Measurements from ENCODE around the gene CCL15.
"Not testable (repeated sequence)": the region's sequence is repeated elsewhere in the genome, so short reads cannot be mapped to it uniquely, and the experiment has no call there.

The CCL15 gene, protein sequence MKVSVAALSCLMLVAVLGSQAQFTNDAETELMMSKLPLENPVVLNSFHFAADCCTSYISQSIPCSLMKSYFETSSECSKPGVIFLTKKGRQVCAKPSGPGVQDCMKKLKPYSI

DNA sequence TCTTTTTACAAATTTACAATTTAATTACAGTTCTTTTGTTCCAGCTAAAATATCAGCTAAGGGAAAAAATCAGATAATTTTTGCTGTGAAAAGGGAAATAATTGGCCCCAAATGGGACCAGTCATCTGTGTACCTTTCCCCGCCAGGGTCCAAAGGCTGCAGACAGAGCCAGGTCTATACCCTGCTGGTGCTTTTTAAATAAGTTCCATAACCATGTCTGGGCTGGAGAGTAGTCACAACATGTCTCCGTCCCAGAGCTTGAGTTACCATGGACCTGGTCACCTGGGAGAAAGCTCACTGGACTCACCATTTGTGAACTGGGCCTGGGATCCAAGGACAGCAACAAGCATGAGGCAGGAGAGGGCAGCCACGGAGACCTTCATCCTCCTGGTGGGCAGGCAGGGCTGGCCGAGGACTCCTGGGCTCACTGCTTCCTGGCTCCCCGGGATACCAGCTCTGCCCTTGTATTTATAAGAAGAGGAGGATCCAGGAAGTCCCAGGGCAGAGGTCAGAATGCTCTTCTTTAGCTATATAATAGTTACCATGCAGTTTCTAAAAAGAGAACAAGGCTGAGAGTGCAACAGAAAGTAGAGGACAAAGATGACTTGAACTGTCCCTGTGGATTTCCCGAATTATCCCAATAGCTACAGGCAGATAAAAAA, at the start of gene CCL15:
CCL15 (minus strand) TSS at position 444 of the 662 bp plus-strand sequence; CDS start at position 383, 61 bp downstream.
- no peak for DNase-seq (ENCODE audit: low read depth)

DNA sequence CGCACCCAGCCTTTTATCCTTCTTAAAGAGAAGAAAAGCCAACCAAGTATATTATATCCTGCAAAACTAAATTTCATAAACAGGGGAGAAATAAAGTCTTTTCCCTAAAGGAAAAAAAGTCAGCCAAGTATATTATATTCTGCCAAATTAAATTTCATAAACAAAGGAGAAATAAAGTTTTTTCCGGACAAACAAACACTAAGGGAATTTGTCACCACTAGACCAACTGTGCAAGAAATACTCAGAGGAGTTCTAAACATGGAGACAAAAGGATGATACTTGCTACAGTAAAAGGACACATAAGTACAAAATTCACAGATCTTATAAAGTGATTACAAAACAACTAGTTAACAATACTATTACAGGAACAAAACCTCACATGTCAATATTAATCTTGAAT, 48.3 kb upstream of the CCL15 start:
- DNase-seq (ENCODE audit: low read depth): no peak

DNA sequence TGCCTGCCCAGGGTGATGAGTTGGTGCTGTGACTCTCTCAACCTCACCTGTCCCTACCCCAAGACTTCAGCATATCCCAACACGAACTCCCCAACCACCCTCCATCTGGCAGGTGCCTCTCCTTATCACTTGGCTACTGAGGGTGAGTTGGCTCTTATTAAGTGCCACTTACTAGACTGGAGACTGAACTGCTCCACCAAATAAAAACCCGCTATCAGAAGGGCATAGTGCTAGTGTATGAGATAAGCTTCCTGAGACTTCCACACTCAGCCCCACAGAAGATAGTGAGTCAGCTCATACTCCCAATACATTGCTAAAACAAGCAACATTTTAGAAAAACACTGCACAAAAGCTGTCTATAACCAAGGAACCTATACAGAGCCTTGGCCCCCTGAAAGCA, 46.7 kb upstream of the CCL15 start:
- no peak for DNase-seq (ENCODE audit: low read depth)

DNA sequence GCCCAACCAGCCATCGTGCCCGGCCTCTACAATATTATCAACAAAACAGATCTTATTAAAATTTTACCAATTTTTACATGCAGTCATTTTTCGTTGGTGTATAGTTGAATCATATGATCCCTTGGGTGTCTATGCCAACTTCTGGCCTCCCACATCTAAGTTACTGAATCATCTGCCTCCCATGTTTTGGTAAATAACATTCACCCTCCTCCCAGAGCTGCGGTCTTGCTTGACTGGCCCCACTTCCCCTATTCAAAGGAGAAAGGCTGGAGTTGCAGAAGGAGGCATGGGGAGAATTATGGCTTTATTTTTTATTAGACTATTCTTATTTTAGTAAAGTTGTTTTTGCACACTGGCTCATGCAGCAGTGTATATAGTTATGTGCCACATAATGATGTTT, 34.9 kb upstream of the CCL15 start:
- DNase-seq (ENCODE audit: low read depth): no peak

DNA sequence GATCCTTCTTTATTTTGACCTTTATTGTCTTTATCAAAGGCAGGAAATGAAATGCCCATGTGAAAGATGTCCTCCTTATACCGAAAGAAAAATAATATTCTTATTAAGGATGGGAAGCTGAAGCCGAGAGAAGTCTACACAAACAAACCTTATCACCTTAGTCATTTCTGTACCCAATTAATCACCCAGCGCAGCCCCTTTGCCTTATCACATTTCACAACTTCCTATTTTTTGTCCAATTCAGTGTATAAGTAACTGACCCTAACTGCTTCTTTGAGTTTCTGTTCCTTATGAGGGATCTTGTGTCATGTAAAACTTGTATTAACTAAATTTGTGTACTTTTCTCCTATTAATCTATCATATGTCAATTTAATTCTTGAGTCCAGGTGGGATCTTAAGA, 32.8 kb upstream of the CCL15 start:
- no peak for DNase-seq (ENCODE audit: low read depth)

DNA sequence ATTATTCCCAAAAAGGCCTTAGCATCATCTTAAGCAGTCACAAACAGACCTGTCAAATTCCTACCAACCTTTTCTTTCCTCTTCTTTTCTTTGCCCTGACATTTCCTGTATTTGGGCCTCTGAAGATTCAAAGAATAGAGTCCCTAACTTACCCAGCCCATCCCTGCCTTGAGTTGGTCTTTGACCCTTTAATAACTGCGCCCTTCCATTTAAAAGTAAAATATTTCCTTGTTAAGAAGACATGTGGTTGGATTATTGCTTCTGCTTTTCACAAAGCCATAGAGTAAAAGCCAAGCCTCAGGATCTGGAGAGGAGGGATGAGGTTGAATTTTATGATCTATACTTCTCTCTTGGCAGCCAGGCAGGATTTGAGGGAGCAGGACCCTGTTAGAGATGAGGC, 29.6 kb upstream of the CCL15 start:
- DNase-seq (ENCODE audit: low read depth): no peak

DNA sequence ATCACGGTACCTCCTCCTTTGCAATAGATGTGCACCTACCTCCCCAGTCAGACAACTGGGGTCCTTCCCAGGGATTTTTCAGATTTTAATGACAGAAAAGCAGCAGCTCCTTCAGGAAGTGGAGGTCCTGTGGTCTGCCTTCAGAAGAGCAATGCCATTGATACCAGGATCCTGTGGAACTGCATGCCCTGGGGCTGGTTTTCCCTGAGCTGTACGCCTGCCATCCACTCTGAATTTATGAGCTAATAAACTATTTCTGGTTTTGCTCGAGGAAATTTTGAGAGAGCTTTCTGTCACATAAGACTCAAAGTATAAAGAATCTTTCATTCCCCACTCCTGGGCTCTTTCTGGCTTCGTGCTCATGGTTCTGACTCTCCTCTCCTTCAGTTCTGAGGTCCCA, 26.4 kb upstream of the CCL15 start:
- no peak for DNase-seq (ENCODE audit: low read depth)

DNA sequence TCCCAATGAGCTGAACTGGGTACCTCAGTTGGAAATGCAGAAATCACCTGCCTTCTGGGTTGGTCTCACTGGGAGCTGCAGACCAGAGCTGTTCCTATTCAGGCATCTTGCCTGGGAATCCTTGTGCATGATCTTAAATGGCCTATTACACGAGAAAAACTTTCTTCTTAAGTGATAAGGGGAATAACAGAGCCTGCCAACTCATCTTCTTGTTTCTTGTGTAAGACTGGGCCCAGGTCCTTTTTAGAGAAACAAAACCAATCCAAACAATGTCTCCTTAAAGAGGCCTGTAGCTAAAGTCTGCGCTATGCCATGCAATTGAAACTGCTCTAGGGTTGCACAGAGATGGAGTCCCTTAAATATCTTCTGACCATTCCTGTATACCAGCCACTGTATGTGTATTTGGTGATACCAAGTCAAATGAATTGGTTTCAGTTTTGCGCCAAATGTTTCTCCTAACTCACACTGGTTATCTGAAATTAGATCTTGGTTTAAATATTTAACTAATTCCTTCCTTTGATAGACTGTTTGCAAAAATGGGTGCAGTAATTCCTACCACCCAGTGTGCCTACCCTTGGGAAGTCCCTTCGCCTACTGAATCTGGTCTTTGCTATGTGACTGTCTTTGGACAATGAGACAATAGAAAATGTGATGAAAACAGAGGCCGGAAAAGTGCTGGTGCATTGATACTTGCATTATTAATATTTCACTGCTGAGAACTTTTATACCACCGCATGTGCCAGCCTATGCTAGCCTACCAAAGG, 22.9 kb upstream of the CCL15 start:
- no peak for DNase-seq (ENCODE audit: low read depth)

DNA sequence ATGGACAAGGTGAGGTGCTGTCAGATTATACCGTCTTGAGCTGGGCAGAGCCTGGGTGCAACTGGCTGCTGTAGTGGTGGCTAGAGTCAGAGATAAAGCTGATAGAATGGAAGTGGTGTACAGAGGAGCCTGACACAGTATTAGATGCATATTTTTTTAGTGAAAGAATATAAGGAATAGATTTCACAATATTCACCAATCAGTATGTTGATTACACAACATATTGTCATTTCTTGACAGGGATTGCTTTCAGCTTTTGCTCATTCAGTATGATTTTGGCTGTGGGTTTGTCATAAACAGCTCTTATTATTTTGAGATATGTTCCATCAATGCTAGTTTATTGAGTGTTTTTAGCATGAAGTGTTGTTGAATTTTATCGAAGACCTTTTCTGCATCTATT, 18.1 kb upstream of the CCL15 start:
- no peak for DNase-seq (ENCODE audit: low read depth)

DNA sequence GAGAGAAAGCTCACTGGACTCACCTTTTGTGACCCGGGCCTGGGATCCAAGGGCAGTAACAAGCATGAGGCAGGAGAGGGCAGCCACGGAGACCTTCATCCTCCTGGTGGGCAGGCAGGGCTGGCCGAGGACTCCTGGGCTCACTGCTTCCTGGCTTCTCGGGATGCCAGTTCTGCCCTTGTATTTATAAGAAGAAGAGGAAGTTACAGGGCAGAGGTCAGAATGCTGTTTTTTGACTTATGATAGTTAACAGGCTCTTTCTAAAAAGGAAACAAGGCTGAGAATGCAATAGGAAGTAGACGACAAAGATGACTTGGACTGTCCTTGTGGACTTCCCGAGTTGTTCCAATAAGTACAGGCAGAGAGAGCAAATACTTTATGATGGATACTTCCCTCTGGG, 16.4 kb upstream of the CCL15 start, which contains the start of gene CCL23:
CCL23 (minus strand) TSS at position 174 of the 400 bp plus-strand sequence; CDS start at position 99, 75 bp downstream.
- no peak for DNase-seq (ENCODE audit: low read depth)

DNA sequence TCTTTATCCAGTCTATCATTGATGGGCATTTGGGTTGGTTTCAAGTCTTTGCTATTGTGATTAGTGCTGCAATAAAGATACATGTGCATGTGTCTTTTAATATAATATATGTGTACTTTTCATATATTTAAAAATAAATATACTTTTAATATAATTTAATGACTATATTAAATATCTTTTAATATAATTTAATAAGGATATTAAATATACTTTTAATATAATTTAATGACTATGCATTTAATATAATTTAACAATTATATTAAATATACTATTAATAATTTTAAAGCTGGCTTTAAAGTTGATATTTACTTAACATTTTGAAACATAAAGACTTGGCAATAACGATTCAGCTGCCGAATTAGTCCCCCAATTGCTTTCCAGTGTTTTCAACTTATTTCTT, 15.2 kb upstream of the CCL15 start:
- no peak for DNase-seq (ENCODE audit: low read depth)

DNA sequence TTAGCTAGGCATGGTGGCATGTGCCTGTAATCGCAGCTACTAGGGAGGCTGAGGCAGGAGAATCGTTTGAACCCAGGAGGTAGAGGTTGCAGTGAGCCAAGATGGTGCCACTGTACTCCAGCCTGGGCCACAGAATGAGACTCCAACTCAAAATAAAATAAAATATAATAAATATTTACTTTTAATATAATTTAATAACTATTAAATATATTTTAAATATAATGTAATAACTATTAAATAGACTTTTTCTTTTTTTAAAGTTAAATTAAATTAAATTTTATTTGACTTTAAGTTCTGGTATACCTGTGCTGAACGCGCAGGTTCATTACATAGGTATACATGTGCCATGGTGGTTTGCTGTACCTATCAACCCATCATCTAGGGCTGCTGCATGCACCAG, 14.5 kb upstream of the CCL15 start:
- not testable (repeated sequence) for DNase-seq (ENCODE audit: low read depth)

DNA sequence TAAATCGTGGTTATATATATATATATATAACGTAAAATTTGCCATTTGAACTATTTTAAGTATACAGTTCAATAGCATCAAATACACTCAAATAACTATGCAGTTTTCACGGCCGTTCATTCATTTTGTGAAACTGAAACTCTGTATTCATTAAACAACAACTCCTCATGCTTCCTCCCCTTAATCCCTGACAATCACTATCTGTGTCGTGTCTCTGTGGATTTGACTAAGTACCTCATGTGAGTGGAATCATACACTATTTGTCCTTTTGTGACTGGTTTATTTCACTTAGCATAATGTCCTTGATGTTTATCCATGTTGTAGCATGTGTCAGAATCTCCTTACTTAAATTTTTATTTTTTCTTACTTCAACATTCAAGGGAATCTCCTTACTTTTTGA, 13.6 kb upstream of the CCL15 start:
- DNase-seq (ENCODE audit: low read depth): no peak

DNA sequence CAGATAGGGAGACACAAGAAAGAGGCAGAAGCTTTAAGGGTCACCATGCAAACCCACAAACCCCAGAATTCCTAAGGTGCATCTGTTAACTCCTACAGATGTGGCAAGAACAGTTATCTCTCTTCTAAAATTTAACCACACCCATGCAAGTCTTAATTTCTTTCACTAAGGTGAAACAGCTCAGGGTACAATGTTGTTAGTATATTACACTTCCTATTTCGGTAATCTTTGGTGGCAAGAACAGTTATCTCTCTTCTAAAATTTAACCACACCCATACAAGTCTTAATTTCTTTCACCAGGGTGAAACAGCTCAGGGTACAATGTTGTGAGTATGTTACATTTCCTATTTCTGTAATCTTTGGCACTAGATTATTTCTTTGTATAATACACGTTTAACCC, 9.8 kb upstream of the CCL15 start:
- DNase-seq (ENCODE audit: low read depth): no peak

DNA sequence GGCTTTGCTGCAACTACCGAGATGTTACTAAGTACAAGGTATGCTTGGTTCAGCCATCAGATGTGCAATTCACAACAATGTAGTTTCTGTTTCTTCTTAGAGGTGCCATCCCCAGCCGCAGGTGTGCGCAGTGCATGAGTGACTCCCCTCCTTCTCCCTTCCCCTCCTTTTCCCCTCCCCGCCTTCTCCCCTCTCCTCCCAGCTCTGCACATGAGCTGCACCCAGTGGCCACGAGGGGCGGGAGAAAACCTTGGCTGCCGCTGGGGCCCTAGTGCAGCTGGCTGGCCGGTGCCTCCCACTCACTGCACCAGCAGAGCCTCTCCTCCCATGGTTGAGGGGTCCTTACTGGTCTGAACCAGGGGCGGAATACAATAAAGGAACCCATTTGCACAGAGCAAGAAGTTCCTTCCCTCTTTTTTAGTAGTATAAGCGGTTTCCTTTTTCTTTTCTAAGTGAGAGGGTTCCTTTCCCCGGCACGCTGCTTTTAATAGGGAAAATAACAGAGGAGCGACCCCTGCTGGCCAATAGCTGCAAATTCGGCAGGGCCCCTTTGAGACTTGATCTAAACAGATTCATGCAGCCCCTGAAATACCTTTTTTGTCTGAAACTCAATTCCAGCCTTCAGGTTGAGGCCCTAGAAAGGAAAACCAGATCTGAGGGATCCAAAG, 7.8 kb upstream of the CCL15 start:
- DNase-seq (ENCODE audit: low read depth): no peak

DNA sequence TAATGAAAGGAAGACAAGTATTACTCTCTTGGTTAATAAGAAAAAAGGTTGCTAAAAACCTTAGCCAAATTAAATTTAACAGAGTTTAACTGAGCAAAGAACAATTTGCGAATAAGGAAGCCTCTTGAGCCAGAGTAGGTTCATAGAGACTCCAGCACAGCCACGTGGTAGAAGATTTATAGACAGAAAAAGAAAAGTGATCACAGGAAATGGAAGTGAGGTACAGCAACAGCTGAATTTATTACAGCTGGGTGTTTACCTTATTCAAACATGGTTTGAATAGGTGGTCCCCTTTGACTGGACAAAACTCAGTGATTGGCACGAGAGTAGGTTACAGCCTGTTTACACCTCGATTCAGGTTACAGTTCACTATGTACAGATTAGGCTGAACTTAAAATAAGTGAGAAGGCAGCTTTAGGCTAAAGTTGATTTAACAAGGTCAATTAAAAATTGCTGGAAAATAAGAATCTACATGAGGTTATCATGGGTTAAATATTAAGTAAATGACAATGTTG, 3.3 kb upstream of the CCL15 start:
- no peak for DNase-seq (ENCODE audit: low read depth)

DNA sequence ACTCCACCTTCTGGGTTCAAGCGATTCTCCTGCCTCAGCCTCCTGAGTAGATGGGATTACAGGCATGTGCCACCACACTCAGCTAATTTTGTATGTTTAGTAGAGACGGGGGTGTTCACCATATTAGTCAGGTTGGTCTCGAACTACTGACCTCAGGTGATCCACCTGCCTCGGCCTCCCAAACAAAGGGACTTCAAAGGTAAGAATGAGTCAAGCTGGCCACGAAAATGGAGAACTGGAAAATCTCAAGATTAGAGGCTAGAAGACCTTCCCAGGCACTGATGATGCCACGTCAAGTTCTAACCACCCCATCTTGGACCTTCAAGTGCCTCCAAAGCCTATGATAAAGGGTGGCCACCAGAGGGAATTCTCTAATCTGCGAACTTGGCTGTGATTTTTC, 1.3 kb upstream of the CCL15 start:
- no peak for DNase-seq (ENCODE audit: low read depth)

DNA sequence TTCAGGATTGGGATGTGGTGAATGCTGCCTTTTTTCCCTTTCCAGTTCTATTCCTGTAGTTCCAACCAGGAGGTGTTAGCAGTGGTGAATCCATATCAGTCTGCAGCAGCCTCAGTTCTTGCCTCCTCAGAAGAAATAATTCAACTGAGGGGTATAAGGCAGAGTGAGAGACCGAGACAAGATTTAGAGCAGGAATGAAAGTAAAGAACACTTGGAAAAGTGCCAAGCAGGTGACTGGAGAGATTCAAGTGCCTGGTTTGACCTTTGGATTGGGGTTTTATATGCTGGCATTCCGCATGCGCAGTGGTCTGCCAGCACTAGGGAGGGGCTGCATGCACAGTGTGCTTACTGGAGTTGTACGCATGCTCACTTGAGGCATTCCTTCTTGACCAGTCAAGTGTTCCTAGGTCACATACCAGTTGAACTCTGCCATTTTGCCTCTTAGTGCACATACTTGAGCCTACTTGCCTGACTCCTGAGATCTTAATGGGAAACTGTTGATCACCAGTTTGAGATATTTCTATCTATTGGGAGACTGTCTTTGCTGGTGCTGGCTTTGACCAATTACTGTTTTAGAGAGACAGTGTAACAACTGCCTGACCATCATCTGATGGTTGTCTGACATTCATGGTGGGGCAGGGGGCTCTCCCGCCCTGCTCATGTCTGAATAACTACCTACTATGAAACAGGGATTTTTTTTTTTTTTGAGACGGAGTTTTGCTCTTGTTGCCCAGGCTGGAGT, 680 bp upstream of the CCL15 start:
- no peak for DNase-seq (ENCODE audit: low read depth)

DNA sequence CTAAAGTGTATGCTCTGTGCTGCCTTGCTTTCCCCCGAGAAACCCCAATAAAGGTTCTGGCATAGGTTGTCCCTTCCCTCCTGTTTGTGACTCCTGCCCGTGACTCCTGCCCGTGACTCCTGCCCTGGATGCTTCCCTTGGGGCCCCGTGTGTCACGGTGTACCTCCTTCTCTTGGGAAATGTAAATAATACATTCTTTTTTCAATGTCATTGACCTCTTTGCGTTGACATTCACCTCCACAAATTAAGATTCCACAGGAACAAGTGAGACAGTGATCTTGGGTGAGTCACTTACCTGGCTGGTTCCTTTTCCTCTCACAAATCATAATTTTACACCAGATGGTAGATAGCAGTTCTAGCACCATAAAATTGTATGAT, 632 bp downstream of the CCL15 start:
- DNase-seq (ENCODE audit: low read depth): no peak

DNA sequence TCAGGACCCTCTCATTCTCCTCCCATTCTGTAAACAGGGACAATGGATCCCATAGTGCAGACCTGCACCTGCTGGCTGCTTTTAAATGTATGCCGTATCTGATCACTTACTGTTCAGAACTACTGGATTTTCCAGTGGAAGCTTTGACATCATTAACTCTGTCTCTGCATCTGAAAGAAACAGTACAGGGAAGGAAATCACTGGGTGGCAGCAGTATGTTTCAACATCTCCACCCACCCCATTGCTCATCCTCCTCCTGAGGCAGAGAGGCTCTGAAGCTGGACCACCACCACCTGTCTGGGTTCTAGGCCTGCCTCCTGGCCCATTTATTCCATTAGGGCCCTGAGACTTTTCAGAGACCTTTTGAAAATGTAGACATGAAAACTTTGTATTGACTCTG, 2.6 kb downstream of the CCL15 start:
- DNase-seq (ENCODE audit: low read depth): no peak

DNA sequence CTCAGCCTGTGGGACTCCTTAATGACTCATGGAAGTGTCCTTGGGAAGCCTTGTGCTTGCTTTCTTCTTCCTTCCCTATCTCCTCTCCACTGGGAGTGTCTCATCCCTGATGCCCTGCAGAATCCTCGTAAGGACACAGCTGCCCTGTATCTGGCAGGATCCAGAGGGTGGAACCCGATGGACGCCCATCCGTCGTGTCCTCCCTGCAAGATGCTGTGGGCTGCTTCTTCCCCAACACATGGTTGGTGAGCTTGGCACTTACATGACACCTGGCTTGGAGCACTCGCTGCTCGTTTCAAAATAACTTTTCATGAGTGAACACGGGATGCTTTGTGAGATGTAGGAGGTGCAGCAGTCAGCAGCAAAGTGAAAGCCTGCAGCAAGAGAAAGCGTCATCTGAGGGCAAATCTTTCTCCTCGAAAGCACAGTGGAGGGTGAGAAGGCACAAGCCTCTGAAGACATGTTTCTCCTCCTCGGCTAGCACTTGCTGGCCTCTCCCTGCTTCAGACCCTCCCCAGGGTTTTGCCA, 3.3 kb downstream of the CCL15 start:
- no peak for DNase-seq (ENCODE audit: low read depth)

DNA sequence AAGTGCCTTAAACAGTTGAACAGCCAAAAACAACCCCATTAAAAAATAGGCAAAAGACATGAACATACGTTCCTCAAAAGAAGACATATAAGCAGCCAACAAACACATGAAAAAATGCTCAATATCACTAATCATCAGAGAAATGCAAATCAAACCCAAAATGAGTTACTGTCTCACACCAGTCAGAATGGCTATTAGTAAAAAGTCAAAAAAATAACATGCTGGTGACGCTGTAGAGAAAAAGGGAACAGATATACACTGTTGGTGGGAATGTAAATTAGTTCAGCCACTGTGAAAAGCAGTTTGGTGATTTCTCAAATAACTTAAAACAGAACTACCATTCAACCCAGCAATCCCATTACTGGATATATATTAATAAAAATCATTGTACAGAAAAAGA, 6.0 kb downstream of the CCL15 start:
- DNase-seq (ENCODE audit: low read depth): not testable (repeated sequence)

Measured in activated T-cell treated with anti-CD3 and anti-CD28 coated beads for 1 hour (primary cell).